ENCODE data around the gene KBTBD13. TPM values are rescaled to one million over a fixed set of nuclear protein-coding genes. Genes with fewer than 3 reads are reported as not detected.

The KBTBD13 gene
- total RNA-seq, 1 donor from 2014 or later = not detected

- Histone ChIP-seq H3K27ac (peak overlapping the region; percentile 63), H3K36me3 (peaks cover 0 to 13% of the 10 kb centered on the region in 2 donors), H3K4me3 (no peak overlapping the region), H3K27me3 (no peaks in the 10 kb centered on the region), H3K4me1 (peaks cover 59% of the 10 kb centered on the region), H3K9me3 (no peaks in the 10 kb centered on the region)
- TF ChIP-seq CTCF (IDR thresholded peaks at IDR 0.05) (no peak), POLR2A (IDR thresholded peaks at IDR 0.05) (no peak), POLR2AphosphoS5 (IDR thresholded peaks at IDR 0.05; ENCODE audit: insufficient read depth in 1 of 2, low read depth in 1 of 2) (no peak)
- intact Hi-C loops (cut with DNase I) = no loop called here
- no peak for DNase-seq (ENCODE audit: extremely low spot score in 2 of 2)
Observed at GRCh38 chr15:65058394-65059368, 17.9 kb upstream of the KBTBD13 start.

GRCh38 chr15:65059369-65059750 is 17.2 kb upstream of the KBTBD13 start:
- Histone ChIP-seq H3K4me1 (peaks cover 65% of the 10 kb centered on the region), H3K36me3 (peaks cover 0 to 13% of the 10 kb centered on the region in 2 donors), H3K4me3 (no peak overlapping the region), H3K9me3 (no peaks in the 10 kb centered on the region), H3K27me3 (no peaks in the 10 kb centered on the region), H3K27ac (peak overlapping the region; percentile 63)
- DNase-seq (ENCODE audit: extremely low spot score in 2 of 2) = no peak
- intact Hi-C loops (cut with DNase I) = no loop called here
- TF ChIP-seq CTCF (IDR thresholded peaks at IDR 0.05) (no peak), POLR2AphosphoS5 (IDR thresholded peaks at IDR 0.05; ENCODE audit: insufficient read depth in 1 of 2, low read depth in 1 of 2) (no peak), POLR2A (IDR thresholded peaks at IDR 0.05) (no peak)

DNA sequence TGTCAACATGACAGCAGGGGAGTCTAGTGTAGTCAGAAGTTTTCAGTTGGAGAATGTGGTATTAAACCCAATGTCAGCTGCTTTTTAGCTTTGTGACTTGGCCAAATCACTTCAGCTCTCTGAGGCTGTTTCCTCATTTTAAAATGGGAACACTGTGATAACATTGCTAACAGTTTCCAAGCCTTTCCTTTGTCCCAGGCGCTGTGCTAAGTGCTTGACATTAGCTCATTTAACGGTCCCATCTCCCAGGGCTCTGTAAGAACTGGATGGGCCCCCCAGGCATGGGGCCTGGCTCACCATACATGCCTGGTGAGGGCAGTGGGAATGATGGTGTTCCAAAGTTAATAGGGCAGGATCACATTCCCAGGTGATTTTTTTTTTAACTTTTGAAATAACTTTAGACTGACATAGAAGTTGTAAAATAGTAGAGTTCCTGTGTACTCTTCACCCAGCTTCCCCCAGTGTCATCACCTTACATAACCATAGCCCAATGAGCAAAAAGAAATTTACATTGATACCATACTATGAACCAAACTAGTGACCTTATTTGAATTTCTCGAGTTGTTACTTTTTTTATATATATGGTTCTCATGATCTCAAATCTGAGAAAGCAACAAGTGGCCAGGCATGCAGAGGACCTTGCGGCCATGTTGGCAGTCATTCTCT is 16.5 kb upstream of the KBTBD13 start:
- no peaks in the 10 kb centered on the region for H3K9me3 ChIP-seq
- DNase-seq (ENCODE audit: extremely low spot score in 2 of 2) = no peak
- H3K36me3 ChIP-seq = peaks cover 0 to 13% of the 10 kb centered on the region in 2 donors
- TF ChIP-seq POLR2AphosphoS5 (IDR thresholded peaks at IDR 0.05; ENCODE audit: insufficient read depth in 1 of 2, low read depth in 1 of 2) (no peak), CTCF (IDR thresholded peaks at IDR 0.05) (no peak)
- H3K27me3 ChIP-seq = no peaks in the 10 kb centered on the region
- H3K4me3 ChIP-seq = no peak overlapping the region
- peaks cover 66% of the 10 kb centered on the region for H3K4me1 ChIP-seq
- H3K27ac ChIP-seq = peak overlapping the region; percentile 63
- intact Hi-C loops (cut with DNase I) = no loop called here

GRCh38 chr15:65060641-65061397 is 15.7 kb upstream of the KBTBD13 start:
- peak in 1 of 2 donors; percentile 85 for DNase-seq (ENCODE audit: extremely low spot score in 2 of 2)
- H3K27ac ChIP-seq = peak overlapping the region; percentile 56
- no peaks in the 10 kb centered on the region for H3K27me3 ChIP-seq
- H3K4me1 ChIP-seq = peaks cover 64% of the 10 kb centered on the region
- TF ChIP-seq CTCF (IDR thresholded peaks at IDR 0.05) = no peak
- TF ChIP-seq POLR2AphosphoS5 (IDR thresholded peaks at IDR 0.05; ENCODE audit: insufficient read depth in 1 of 2, low read depth in 1 of 2) = no peak
- no peak for TF ChIP-seq POLR2A (IDR thresholded peaks at IDR 0.05)
- no peak overlapping the region for H3K4me3 ChIP-seq
- intact Hi-C loops (cut with DNase I) = no loop called here
- H3K36me3 ChIP-seq = peaks cover 0 to 13% of the 10 kb centered on the region in 2 donors
- H3K9me3 ChIP-seq = no peaks in the 10 kb centered on the region
